ENCODE data around the gene WDPCP.
A peak's percentile ranks its signal among the peaks of the same experiment; 100 is the strongest.

The WDPCP gene

GRCh38 chr2:63218800-63219526, 369.3 kb downstream of the WDPCP start:
- H3K27ac ChIP-seq, result peak overlapping the region; percentile 76
- TF ChIP-seq CTCF (IDR thresholded peaks at IDR 0.05) (no peak), ZFX (IDR thresholded peaks at IDR 0.05; ENCODE audit: borderline replicate concordance) (no peak)

- TF ChIP-seq ZFX (IDR thresholded peaks at IDR 0.05; ENCODE audit: borderline replicate concordance) (no peak), CTCF (IDR thresholded peaks at IDR 0.05) (no peak)
- no peak overlapping the region for H3K27ac ChIP-seq
Observed at GRCh38 chr2:63195310-63195709, 393.0 kb downstream of the WDPCP start.

- TF ChIP-seq ZFX (IDR thresholded peaks at IDR 0.05; ENCODE audit: borderline replicate concordance) (no peak), CTCF (IDR thresholded peaks at IDR 0.05) (no peak)
- no peak overlapping the region for H3K27ac ChIP-seq
Observed at GRCh38 chr2:63194175-63194574, 394.1 kb downstream of the WDPCP start.

GRCh38 chr2:63192889-63193774, 395.1 kb downstream of the WDPCP start:
- peak overlapping the region; percentile 39 for H3K27ac ChIP-seq
- no peak for TF ChIP-seq ZFX (IDR thresholded peaks at IDR 0.05; ENCODE audit: borderline replicate concordance)
- no peak for TF ChIP-seq CTCF (IDR thresholded peaks at IDR 0.05)

GRCh38 chr2:63192169-63192888, 395.9 kb downstream of the WDPCP start:
- TF ChIP-seq CTCF (IDR thresholded peaks at IDR 0.05) (no peak), ZFX (IDR thresholded peaks at IDR 0.05; ENCODE audit: borderline replicate concordance) (no peak)
- H3K27ac ChIP-seq, result peak overlapping the region; percentile 39

GRCh38 chr2:63189026-63189425, 399.3 kb downstream of the WDPCP start:
- TF ChIP-seq ZFX (IDR thresholded peaks at IDR 0.05; ENCODE audit: borderline replicate concordance), result no peak
- TF ChIP-seq CTCF (IDR thresholded peaks at IDR 0.05), result peak; percentile 95
- no peak overlapping the region for H3K27ac ChIP-seq

All from 22Rv1 (cell line).